Stimulated activated effector memory CD8-positive, alpha-beta T cell treated with anti-CD3 and anti-CD28 coated beads, Interleukin-12 subunit alpha, Interleukin-12 subunit beta, amount 100 ng/mL, for 72 hours (primary cell): ENCODE measurements around the gene HORMAD2.

ENCODE experiments used
- ATAC-seq: fragments of 150-1000 bp; cut with Tn5 transposase; 2 replicates; pipeline ENCODE4 v1.10.0; 2021
- DNase-seq, 2 donors: peaks; one replicate each; pipeline ENCODE4 v3.0.0; 2021 to 2022; ENCODE audit warnings: low spot score in 2 of 2
- H3K27ac Mint-ChIP-seq: one replicate; pipeline ENCODE4 v1.8.0; 2022; ENCODE audit warnings: mild to moderate bottlenecking, mixed read lengths
- H3K36me3 Mint-ChIP-seq: one replicate; pipeline ENCODE4 v1.8.0; 2022; ENCODE audit warnings: mild to moderate bottlenecking, mixed read lengths
- H3K4me1 Mint-ChIP-seq: one replicate; pipeline ENCODE4 v1.8.0; 2022; ENCODE audit warnings: mixed read lengths
- H3K4me3 Mint-ChIP-seq: one replicate; pipeline ENCODE4 v1.8.0; 2022; ENCODE audit warnings: mild to moderate bottlenecking, mixed read lengths
- H3K9me3 Mint-ChIP-seq: one replicate; pipeline ENCODE4 v1.8.0; 2022; ENCODE audit warnings: mixed read lengths

The HORMAD2 gene

DNA sequence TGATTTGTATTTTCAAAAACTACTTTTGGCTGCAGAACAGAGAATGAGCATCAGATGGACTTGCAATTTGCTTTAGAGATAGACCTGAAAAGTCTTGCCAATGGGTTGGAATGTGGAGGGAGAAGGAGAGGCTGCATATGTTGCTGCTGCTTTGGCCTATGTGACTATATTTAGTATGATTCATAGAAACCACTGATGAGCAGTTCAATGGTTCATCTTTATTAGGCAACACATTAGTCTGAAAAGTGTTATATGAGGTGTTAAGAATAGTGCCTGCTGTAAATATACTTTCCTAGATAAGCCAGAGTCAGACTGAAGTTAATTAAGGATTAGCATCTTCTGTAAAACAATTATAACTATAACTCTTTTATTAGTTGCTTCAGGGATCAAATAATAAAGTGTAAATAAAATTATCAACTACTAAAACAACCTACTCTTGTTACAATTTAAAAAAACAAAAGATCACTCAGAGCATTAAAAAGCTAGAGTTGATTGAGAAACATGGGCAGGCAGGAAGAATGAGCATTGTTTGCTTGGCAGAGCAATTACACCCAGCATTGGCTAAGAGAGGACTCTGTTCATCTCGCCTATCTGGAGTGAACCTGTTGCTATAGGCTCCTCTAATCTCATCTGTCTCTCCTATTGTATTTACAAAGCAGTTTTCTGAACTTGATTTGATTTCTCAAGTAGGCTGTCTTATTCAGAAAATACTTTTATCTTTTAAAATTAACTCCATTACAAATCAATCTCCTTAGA, 36.3 kb downstream of the HORMAD2 start:
- H3K9me3 Mint-ChIP-seq, result no peaks in the 10 kb centered on the region
- no peak overlapping the region for H3K27ac Mint-ChIP-seq
- peaks cover 6% of the 10 kb centered on the region for H3K4me1 Mint-ChIP-seq
- peak; percentile 67 for ATAC-seq
- no peaks in the 10 kb centered on the region for H3K36me3 Mint-ChIP-seq
- no peak overlapping the region for H3K4me3 Mint-ChIP-seq
- DNase-seq, result no peak

GRCh38 chr22:30117256-30117655, 37.0 kb downstream of the HORMAD2 start:
- Mint-ChIP-seq H3K27ac (no peak overlapping the region), H3K9me3 (no peaks in the 10 kb centered on the region)

DNA sequence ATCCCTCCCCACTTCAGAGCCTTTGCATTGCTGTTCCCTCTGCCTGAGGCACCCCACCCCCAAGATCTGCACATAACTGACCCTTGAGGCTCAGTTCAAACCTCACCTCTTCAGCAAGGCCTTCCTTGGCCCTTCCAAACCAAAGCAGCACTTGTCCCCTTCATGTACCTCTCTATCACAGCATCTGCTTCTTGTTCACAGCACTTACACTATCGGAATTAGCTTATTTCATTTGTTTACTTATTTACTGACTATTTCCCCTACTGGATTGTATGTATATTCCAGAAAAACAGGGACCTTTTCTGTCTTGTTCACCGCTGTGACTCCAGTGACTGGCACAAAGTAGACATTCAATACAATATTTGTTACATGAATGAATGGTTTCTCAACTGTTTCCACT, 38.0 kb downstream of the HORMAD2 start:
- DNase-seq (no peak), ATAC-seq (no peak)
- H3K36me3 Mint-ChIP-seq, result no peaks in the 10 kb centered on the region
- H3K4me3 Mint-ChIP-seq, result no peak overlapping the region
- H3K27ac Mint-ChIP-seq, result peak overlapping the region; percentile 16
- H3K9me3 Mint-ChIP-seq, result no peaks in the 10 kb centered on the region
- peaks cover 6% of the 10 kb centered on the region for H3K4me1 Mint-ChIP-seq

More at GRCh38 chr22:30117256-30117655, 37.0 kb downstream of the HORMAD2 start:
- H3K4me3 Mint-ChIP-seq, result no peak overlapping the region
- no peak for ATAC-seq
- H3K36me3 Mint-ChIP-seq, result no peaks in the 10 kb centered on the region
- DNase-seq, result no peak
- peaks cover 6% of the 10 kb centered on the region for H3K4me1 Mint-ChIP-seq

GRCh38 chr22:30121960-30122359, 41.7 kb downstream of the HORMAD2 start:
- Mint-ChIP-seq H3K9me3 (no peaks in the 10 kb centered on the region), H3K36me3 (no peaks in the 10 kb centered on the region), H3K4me3 (no peak overlapping the region), H3K4me1 (no peaks in the 10 kb centered on the region), H3K27ac (no peak overlapping the region)
- peak; percentile 73 for ATAC-seq
- no peak for DNase-seq

- no peak for DNase-seq
- Mint-ChIP-seq H3K9me3 (no peaks in the 10 kb centered on the region), H3K4me3 (no peak overlapping the region), H3K27ac (no peak overlapping the region), H3K36me3 (no peaks in the 10 kb centered on the region), H3K4me1 (no peaks in the 10 kb centered on the region)
- ATAC-seq, result no peak
Measured at GRCh38 chr22:30123463-30123862, 43.2 kb downstream of the HORMAD2 start.

DNA sequence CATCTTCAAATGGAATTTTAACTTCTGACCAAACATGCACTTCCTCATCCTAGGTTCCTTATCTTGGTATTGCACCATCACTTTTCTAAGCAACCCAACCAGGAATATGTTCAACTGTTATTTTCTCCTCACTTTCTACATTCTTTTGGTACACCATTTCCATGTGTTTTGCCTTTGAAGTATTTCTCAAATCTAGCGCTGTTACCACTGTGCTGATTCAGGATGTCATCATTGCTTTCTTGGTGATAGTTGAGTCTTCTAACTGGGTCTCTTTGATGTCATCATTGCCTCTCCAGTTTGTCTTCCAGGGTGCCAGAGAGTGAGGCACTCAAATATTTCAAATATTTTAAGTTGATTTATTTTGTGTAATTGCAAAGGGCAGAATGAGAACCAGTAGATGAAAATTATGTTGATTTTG, 47.5 kb downstream of the HORMAD2 start:
- H3K4me3 Mint-ChIP-seq, result no peak overlapping the region
- H3K27ac Mint-ChIP-seq, result no peak overlapping the region
- ATAC-seq, result no peak
- H3K36me3 Mint-ChIP-seq, result no peaks in the 10 kb centered on the region
- no peaks in the 10 kb centered on the region for H3K9me3 Mint-ChIP-seq
- no peak for DNase-seq
- no peaks in the 10 kb centered on the region for H3K4me1 Mint-ChIP-seq

- H3K4me3 Mint-ChIP-seq, result no peak overlapping the region
- no peaks in the 10 kb centered on the region for H3K9me3 Mint-ChIP-seq
- no peaks in the 10 kb centered on the region for H3K4me1 Mint-ChIP-seq
Measured at GRCh38 chr22:30128511-30128910, 48.2 kb downstream of the HORMAD2 start.

DNA sequence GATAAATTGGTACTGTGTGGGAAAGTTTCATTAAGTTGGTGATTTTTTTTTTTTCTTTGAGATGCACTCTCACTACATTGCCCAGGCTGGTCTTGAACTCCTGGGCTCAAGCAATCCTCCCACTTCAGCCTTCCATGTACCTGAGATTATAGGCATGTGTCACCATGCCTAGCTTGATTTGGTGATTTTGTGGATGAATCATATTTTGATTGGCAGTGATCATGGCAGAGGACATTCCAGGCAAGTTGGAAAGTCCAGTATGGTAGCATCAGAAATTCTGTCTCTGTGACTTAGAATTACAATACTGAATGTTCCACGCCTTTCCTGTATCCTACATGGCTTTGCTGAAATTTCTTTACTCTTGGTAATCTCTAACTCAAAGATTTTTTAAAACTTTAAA, 49.4 kb downstream of the HORMAD2 start:
- Mint-ChIP-seq H3K4me3 (no peak overlapping the region), H3K27ac (no peak overlapping the region), H3K4me1 (no peaks in the 10 kb centered on the region), H3K36me3 (no peaks in the 10 kb centered on the region), H3K9me3 (no peaks in the 10 kb centered on the region)
- ATAC-seq (no peak), DNase-seq (no peak)

More at GRCh38 chr22:30128511-30128910, 48.2 kb downstream of the HORMAD2 start:
- Mint-ChIP-seq H3K36me3 (no peaks in the 10 kb centered on the region), H3K27ac (no peak overlapping the region)
- no peak for DNase-seq
- ATAC-seq, result no peak

DNA sequence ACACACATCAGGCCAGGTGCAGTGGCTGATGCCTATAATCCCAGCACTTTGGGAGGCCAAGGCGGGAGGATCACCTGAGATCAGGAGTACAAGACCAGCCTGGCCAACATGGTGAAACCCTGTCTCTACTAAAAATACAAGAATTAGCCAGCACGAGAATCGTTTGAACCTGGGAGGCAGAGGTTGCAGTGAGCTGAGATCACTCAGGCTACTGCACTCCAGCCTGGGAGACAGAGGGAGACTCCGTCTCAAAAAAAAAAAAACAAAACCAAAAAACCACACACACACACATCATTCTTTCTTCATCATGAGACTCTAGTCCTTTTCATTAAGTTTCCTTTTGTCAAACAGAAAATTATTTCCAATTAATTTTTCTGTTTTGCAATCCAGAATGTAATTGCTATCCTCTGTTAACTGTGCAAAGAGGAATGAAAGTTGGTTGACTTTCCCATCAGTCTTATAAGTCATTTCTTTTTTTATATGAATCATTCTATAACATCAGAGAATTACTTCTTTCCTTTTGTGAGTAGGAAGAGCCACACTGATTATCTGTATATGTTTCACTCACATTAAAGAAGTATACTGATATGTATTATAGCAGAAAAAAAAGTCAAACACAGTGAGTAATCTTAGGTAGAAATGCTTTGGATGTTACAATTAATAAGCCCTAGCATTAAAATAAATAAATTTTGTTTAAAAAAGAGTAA, 52.2 kb downstream of the HORMAD2 start:
- no peaks in the 10 kb centered on the region for H3K9me3 Mint-ChIP-seq
- H3K36me3 Mint-ChIP-seq, result no peaks in the 10 kb centered on the region
- H3K27ac Mint-ChIP-seq, result no peak overlapping the region
- DNase-seq, result no peak
- no peaks in the 10 kb centered on the region for H3K4me1 Mint-ChIP-seq
- H3K4me3 Mint-ChIP-seq, result no peak overlapping the region
- ATAC-seq, result peak; percentile 34

GRCh38 chr22:30140414-30140813, 60.1 kb downstream of the HORMAD2 start:
- Mint-ChIP-seq H3K4me1 (no peaks in the 10 kb centered on the region), H3K36me3 (no peaks in the 10 kb centered on the region), H3K27ac (no peak overlapping the region), H3K9me3 (peaks cover 6% of the 10 kb centered on the region), H3K4me3 (no peak overlapping the region)
- DNase-seq (no peak), ATAC-seq (no peak)

DNA sequence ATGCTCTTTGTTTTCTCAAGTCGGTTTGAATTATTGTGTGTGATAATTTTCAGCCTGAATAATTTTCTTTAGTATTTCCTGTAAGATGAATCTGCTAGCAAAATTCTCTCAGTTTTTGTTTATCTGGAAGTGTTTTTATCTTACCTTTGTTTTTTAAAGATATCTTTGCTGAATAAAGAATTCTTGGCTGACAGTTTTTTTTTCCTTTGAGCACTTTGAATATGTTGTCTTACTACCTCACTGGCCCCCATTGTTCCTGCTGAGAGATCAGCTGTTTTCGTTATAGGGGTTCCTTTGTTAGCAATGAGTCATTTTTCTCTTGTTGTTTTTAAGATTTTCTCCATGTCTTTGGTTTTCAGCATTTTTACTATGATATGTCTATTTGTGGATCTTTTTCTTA, 63.0 kb downstream of the HORMAD2 start:
- peaks cover 6% of the 10 kb centered on the region for H3K9me3 Mint-ChIP-seq
- H3K4me3 Mint-ChIP-seq, result no peak overlapping the region
- H3K36me3 Mint-ChIP-seq, result no peaks in the 10 kb centered on the region
- H3K27ac Mint-ChIP-seq, result no peak overlapping the region
- DNase-seq (no peak), ATAC-seq (no peak)
- H3K4me1 Mint-ChIP-seq, result no peaks in the 10 kb centered on the region

GRCh38 chr22:30144391-30144790, 64.1 kb downstream of the HORMAD2 start:
- DNase-seq, result no peak
- Mint-ChIP-seq H3K4me1 (no peaks in the 10 kb centered on the region), H3K36me3 (no peaks in the 10 kb centered on the region), H3K9me3 (peaks cover 6% of the 10 kb centered on the region), H3K4me3 (no peak overlapping the region), H3K27ac (no peak overlapping the region)
- ATAC-seq, result no peak

DNA sequence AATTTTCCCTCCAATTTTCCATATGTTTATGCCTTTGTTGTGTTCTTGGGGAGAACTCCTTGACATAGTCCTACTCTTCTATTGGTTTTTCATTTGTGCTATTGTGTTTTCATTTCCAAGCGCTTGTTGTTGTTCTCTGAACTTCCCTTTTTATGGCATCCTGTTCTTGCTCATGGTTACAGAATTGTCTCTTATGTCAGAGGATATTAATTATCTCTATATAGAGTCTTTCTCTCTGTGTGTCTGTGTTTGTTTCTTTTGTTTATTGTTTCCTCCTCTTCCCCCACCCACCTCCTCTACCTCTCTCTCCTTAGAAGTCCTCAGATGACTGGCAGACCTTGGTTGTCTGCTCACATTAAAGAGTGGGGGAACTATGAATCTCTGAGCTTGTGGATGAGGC, 69.9 kb downstream of the HORMAD2 start:
- peaks cover 4% of the 10 kb centered on the region for H3K9me3 Mint-ChIP-seq
- ATAC-seq (no peak), DNase-seq (no peak)
- H3K36me3 Mint-ChIP-seq, result no peaks in the 10 kb centered on the region
- H3K4me1 Mint-ChIP-seq, result no peaks in the 10 kb centered on the region
- no peak overlapping the region for H3K4me3 Mint-ChIP-seq
- no peak overlapping the region for H3K27ac Mint-ChIP-seq

- no peaks in the 10 kb centered on the region for H3K9me3 Mint-ChIP-seq
- DNase-seq, result no peak
- H3K4me1 Mint-ChIP-seq, result peaks cover 34% of the 10 kb centered on the region
- H3K27ac Mint-ChIP-seq, result peak overlapping the region; percentile 90
- ATAC-seq, result no peak
- H3K4me3 Mint-ChIP-seq, result peak overlapping the region; percentile 29
- peaks cover 5% of the 10 kb centered on the region for H3K36me3 Mint-ChIP-seq
Measured at GRCh38 chr22:30158277-30158676, 78.0 kb downstream of the HORMAD2 start.

DNA sequence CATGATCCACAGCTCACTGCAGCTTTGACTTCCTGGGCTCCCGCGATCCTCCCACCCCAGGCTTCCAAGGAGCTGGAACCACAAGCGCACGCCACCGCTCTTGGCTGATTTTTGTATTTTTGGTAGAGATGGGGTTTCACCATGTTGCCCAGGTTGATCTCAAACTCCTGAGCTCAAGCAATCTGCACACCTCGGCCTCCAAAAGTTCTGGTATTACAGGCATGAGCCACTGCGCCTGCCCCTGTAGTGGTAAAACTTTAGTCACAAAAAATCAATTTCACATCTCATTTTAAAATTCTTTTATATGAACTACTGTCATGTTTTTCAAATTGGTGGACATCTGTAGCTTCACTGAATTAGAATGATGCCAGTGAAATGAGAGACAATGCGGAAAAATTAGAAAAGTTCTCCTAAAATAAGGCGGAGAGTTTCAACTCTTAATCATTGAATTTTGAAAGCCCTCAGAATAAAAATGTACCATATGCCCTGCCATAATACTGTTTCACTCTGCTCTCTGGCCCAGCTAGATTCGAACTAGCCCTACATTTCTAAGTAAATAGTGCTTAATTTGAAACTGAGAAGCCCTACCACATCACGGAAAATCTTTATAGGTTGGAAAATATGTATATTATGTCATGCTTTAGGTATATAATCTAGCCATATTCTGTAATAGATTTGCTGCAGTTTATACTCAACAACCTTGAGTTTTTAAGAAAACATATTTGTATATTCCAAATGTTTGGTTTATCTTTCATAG, 78.7 kb downstream of the HORMAD2 start:
- peaks cover 34% of the 10 kb centered on the region for H3K4me1 Mint-ChIP-seq
- ATAC-seq (peak; percentile 70), DNase-seq (no peak)
- no peaks in the 10 kb centered on the region for H3K9me3 Mint-ChIP-seq
- H3K27ac Mint-ChIP-seq, result peak overlapping the region; percentile 90
- H3K36me3 Mint-ChIP-seq, result peaks cover 5% of the 10 kb centered on the region
- H3K4me3 Mint-ChIP-seq, result peak overlapping the region; percentile 29
